Trophoblast cell (in vitro differentiated cells and primary cell): ENCODE data around the gene FAM209B.

Source experiments
- DNase-seq, 2 donors: peaks; one replicate each; pipeline ENCODE4 v3.0.0-alpha.2; 2016
- H2AFZ ChIP-seq: 2 replicates; pipeline ENCODE4 v1.6.1; 2013; ENCODE audit warnings: low read length, moderate library complexity, mild to moderate bottlenecking; ENCODE audit not compliant: insufficient read depth, poor library complexity
- H2AK5ac ChIP-seq: 2 replicates; pipeline ENCODE4 v1.6.1; 2013; ENCODE audit warnings: mild to moderate bottlenecking, low read length
- H2BK120ac ChIP-seq: 2 replicates; pipeline ENCODE4 v1.6.1; 2013; ENCODE audit warnings: low read length, mild to moderate bottlenecking, moderate library complexity; ENCODE audit not compliant: insufficient read depth, poor library complexity
- H2BK12ac ChIP-seq: 2 replicates; pipeline ENCODE4 v1.6.1; 2013; ENCODE audit warnings: mild to moderate bottlenecking, low read length, moderate library complexity
- H2BK5ac ChIP-seq: 2 replicates; pipeline ENCODE4 v1.6.1; 2013; ENCODE audit warnings: low read length, low read depth, moderate library complexity, mild to moderate bottlenecking; ENCODE audit not compliant: poor library complexity
- H3K14ac ChIP-seq: 2 replicates; pipeline ENCODE4 v1.6.1; 2013; ENCODE audit warnings: mild to moderate bottlenecking, low read length
- H3K18ac ChIP-seq: 2 replicates; pipeline ENCODE4 v1.6.1; 2013; ENCODE audit warnings: mild to moderate bottlenecking, low read length
- H3K23ac ChIP-seq: 2 replicates; pipeline ENCODE4 v1.6.1; 2013; ENCODE audit warnings: low read length
- H3K27ac ChIP-seq: 2 replicates; pipeline ENCODE4 v1.5.1; 2013; ENCODE audit warnings: low read depth, mild to moderate bottlenecking, inconsistent platforms, low read length, moderate library complexity
- H3K27me3 ChIP-seq: 2 replicates; pipeline ENCODE4 v1.6.1; 2013; ENCODE audit warnings: inconsistent platforms, mild to moderate bottlenecking, low read length, moderate library complexity; ENCODE audit not compliant: insufficient read depth
- H3K36me3 ChIP-seq, 2 experiments: 1 replicate in 1 of 2; 2 replicates in 1 of 2; pipeline ENCODE4 v1.6.1; 2013; ENCODE audit warnings: low read length in 2 of 2, mild to moderate bottlenecking in 2 of 2, moderate library complexity in 1 of 2; ENCODE audit not compliant: insufficient read depth in 2 of 2, control insufficient read depth in 1 of 2
- H3K4ac ChIP-seq: 2 replicates; pipeline ENCODE4 v1.6.1; 2013; ENCODE audit warnings: low read depth, mild to moderate bottlenecking, low read length, moderate library complexity
- H3K4me1 ChIP-seq, 2 experiments: 1 replicate in 1 of 2; 2 replicates in 1 of 2; pipeline ENCODE4 v1.6.1; 2013; ENCODE audit warnings: low read length in 2 of 2, mild to moderate bottlenecking in 2 of 2, moderate library complexity in 1 of 2; ENCODE audit not compliant: insufficient read depth in 2 of 2, control insufficient read depth in 1 of 2
- H3K4me2 ChIP-seq: 2 replicates; pipeline ENCODE4 v1.6.1; 2013; ENCODE audit warnings: inconsistent platforms, mild to moderate bottlenecking, low read length, moderate library complexity
- H3K4me3 ChIP-seq: 2 replicates; pipeline ENCODE4 v1.5.1; 2013; ENCODE audit warnings: mild to moderate bottlenecking, low read depth, low read length, inconsistent platforms
- H3K79me1 ChIP-seq: one replicate; pipeline ENCODE4 v1.6.1; 2013; ENCODE audit warnings: low read length
- H3K79me2 ChIP-seq: 2 replicates; pipeline ENCODE4 v1.6.1; 2013; ENCODE audit warnings: low read length, mild to moderate bottlenecking; ENCODE audit not compliant: control insufficient read depth, insufficient read depth, poor library complexity
- H3K9ac ChIP-seq: 2 replicates; pipeline ENCODE4 v1.6.1; 2013; ENCODE audit warnings: mild to moderate bottlenecking, low read length
- H3K9me3 ChIP-seq: 2 replicates; pipeline ENCODE4 v1.6.1; 2013; ENCODE audit warnings: low read depth, mild to moderate bottlenecking, control low read depth, inconsistent platforms, low read length; ENCODE audit not compliant: insufficient read depth
- H4K12ac ChIP-seq: 2 replicates; pipeline ENCODE4 v1.6.1; 2013; ENCODE audit warnings: low read depth, mild to moderate bottlenecking, low read length, moderate library complexity
- H4K8ac ChIP-seq: 2 replicates; pipeline ENCODE4 v1.6.1; 2013; ENCODE audit warnings: low read depth, mild to moderate bottlenecking, low read length, moderate library complexity
- H4K91ac ChIP-seq: one replicate; pipeline ENCODE4 v1.6.1; 2013; ENCODE audit warnings: low read depth, mild to moderate bottlenecking, low read length, moderate library complexity
- WGBS: extraction: QIAGEN DNeasy Blood & Tissue Kit; methylation state at CpG from one replicate; pipeline ENCODE4 v1.1.7; 2013; ENCODE audit warnings: missing lambda C conversion rate; ENCODE audit not compliant: insufficient read length, insufficient coverage; ENCODE audit errors: extremely low coverage; 5-methylcytosine and 5-hydroxymethylcytosine counted together

The FAM209B gene

GRCh38 chr20:56551571-56551970 is 18.5 kb downstream of the FAM209B start:
- Histone ChIP-seq H2BK12ac (peak overlapping the region; percentile 58), H2AFZ (no peak overlapping the region)
- WGBS = no CpG with 5 or more reads among the region's 8 CpGs

DNA sequence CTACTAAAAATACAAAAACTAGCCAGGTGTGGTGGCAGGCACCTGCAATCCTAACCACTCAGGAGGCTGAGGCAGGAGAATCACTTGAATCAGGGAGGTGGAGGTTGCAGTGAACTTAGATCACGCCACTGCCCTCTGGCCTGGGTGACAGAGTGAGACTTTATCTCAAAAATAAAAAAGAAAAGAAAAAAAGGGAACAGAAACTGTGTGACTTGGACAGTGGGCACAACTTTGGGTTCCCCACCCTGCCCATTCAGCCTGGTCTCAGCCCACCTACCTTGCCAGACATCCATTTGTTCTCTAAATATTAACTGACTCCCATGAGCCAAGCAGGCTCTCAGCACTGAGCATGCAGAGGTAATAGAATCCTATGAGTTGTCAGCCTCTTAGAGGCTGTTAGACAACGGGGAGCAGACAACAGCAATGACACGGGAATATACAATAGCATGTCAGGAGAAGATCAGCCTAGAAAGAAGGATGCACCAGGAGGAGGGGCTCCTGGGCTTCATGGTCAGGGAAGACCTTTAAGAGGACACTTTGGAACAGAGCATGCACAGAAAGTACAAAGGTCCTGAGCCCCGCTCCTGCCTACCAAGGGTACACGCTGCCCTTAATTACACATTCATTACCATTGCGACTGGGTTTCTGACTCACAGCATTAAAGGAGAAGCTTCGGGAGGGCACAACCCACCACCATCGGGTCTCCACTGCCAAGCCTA is 20.0 kb downstream of the FAM209B start:
- Histone ChIP-seq H3K23ac (no peak overlapping the region), H3K4me2 (no peak overlapping the region), H3K18ac (peak overlapping the region; percentile 33), H3K36me3 (no peaks in the 10 kb centered on the region), H3K4me1 (peaks cover 12% of the 10 kb centered on the region in 2 experiments), H3K79me2 (peaks cover 2% of the 10 kb centered on the region), H3K79me1 (peaks cover 20% of the 10 kb centered on the region), H4K91ac (peak overlapping the region; percentile 52), H3K27me3 (no peaks in the 10 kb centered on the region), H4K12ac (no peak overlapping the region), H3K4ac (no peak overlapping the region), H2BK5ac (no peak overlapping the region), H2BK120ac (peak overlapping the region; percentile 27), H2AK5ac (peak overlapping the region; percentile 18), H2BK12ac (peak overlapping the region; percentile 51), H3K14ac (no peak overlapping the region), H2AFZ (no peak overlapping the region), H3K9ac (no peak overlapping the region), H3K4me3 (no peak overlapping the region), H3K9me3 (peaks cover 2% of the 10 kb centered on the region), H4K8ac (peak overlapping the region; percentile 37), H3K27ac (no peak overlapping the region)
- no CpG with 5 or more reads among the region's 8 CpGs for WGBS
- DNase-seq = no peak

More at GRCh38 chr20:56551571-56551970, 18.5 kb downstream of the FAM209B start:
- Histone ChIP-seq H3K14ac (peak overlapping the region; percentile 50), H3K4me2 (no peak overlapping the region), H4K91ac (peak overlapping the region; percentile 56), H3K4me1 (peaks cover 12% of the 10 kb centered on the region in 2 experiments), H3K9ac (no peak overlapping the region), H3K18ac (peak overlapping the region; percentile 90), H3K27ac (no peak overlapping the region), H2BK120ac (peak overlapping the region; percentile 78), H3K23ac (no peak overlapping the region), H3K79me1 (peaks cover 20% of the 10 kb centered on the region), H3K9me3 (peaks cover 6% of the 10 kb centered on the region), H3K4ac (peak overlapping the region; percentile 40), H3K4me3 (no peak overlapping the region), H2AK5ac (peak overlapping the region; percentile 75), H3K36me3 (no peaks in the 10 kb centered on the region), H4K12ac (no peak overlapping the region), H2BK5ac (peak overlapping the region; percentile 1), H3K79me2 (peaks cover 2% of the 10 kb centered on the region), H3K27me3 (no peaks in the 10 kb centered on the region), H4K8ac (peak overlapping the region; percentile 55)
- DNase-seq = peak in 1 of 2 donors; percentile 2

GRCh38 chr20:56554869-56555268 is 21.8 kb downstream of the FAM209B start:
- Histone ChIP-seq H4K12ac (no peak overlapping the region), H2AK5ac (no peak overlapping the region), H3K4me3 (no peak overlapping the region), H2BK12ac (no peak overlapping the region), H4K8ac (no peak overlapping the region), H3K4ac (no peak overlapping the region), H3K27me3 (no peaks in the 10 kb centered on the region), H2BK120ac (peak overlapping the region; percentile 18), H3K79me1 (peaks cover 20% of the 10 kb centered on the region), H3K9me3 (no peaks in the 10 kb centered on the region), H4K91ac (no peak overlapping the region), H3K36me3 (no peaks in the 10 kb centered on the region), H3K4me2 (peak overlapping the region; percentile 11), H2AFZ (no peak overlapping the region), H3K79me2 (peaks cover 2% of the 10 kb centered on the region), H3K9ac (no peak overlapping the region), H3K27ac (peak overlapping the region; percentile 66), H3K14ac (no peak overlapping the region), H3K18ac (no peak overlapping the region), H3K23ac (no peak overlapping the region), H3K4me1 (peaks cover 12% of the 10 kb centered on the region in 2 experiments), H2BK5ac (no peak overlapping the region)
- DNase-seq = peak; percentile 24 to 63
- no CpG with 5 or more reads among the region's 4 CpGs for WGBS

DNA sequence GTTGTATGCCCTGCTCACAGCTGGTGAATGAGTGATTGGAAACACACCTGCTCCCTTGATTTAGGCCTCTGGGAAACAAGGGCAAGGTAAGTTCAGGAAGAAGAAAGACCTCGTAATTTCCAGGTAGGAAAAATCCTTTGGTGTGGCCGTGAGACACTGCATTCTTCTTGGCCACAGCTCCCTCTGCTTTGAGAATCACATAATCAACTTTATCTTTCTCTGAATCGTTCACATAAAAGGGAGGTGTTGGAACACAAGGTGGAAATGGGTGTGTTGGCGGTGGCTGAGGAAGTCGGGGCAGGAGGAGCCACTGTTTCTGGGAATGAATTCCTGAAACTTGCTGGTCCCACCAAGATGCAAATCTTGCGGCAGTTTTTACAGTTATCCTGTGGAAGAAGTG is 25.9 kb downstream of the FAM209B start:
- Histone ChIP-seq H3K14ac (no peak overlapping the region), H3K23ac (no peak overlapping the region), H3K18ac (no peak overlapping the region), H4K91ac (no peak overlapping the region), H3K4me2 (no peak overlapping the region), H4K8ac (no peak overlapping the region), H3K9ac (no peak overlapping the region), H2BK12ac (no peak overlapping the region), H3K79me1 (peaks cover 7% of the 10 kb centered on the region), H2AK5ac (no peak overlapping the region), H2AFZ (no peak overlapping the region), H2BK120ac (no peak overlapping the region), H3K36me3 (no peaks in the 10 kb centered on the region), H3K4ac (no peak overlapping the region), H2BK5ac (no peak overlapping the region), H3K9me3 (no peaks in the 10 kb centered on the region), H3K4me3 (no peak overlapping the region), H3K79me2 (no peaks in the 10 kb centered on the region), H3K27ac (no peak overlapping the region), H4K12ac (no peak overlapping the region), H3K27me3 (no peaks in the 10 kb centered on the region), H3K4me1 (peaks cover 2% of the 10 kb centered on the region in 2 experiments)
- WGBS = no CpG with 5 or more reads among the region's 6 CpGs
- DNase-seq = no peak
